Endodermal cell (in vitro differentiated cells): ENCODE results near the gene SDK2. TPM values are rescaled to one million over a fixed set of nuclear protein-coding genes. Genes with fewer than 3 reads are reported as not detected.

ENCODE experiments used
- DNase-seq: peaks from one replicate; pipeline ENCODE4 v3.0.0-alpha.2; 2017
- H3K27ac ChIP-seq: 2 replicates; pipeline ENCODE4 v1.5.1; 2013; ENCODE audit warnings: mild to moderate bottlenecking, low read depth, low read length, moderate library complexity
- H3K27me3 ChIP-seq: 2 replicates; pipeline ENCODE4 v1.6.1; 2013; ENCODE audit warnings: mild to moderate bottlenecking, low read length, moderate library complexity; ENCODE audit not compliant: insufficient read depth, control insufficient read depth, poor library complexity, severe bottlenecking
- H3K36me3 ChIP-seq: 2 replicates; pipeline ENCODE4 v1.7.0; 2013; ENCODE audit warnings: mild to moderate bottlenecking, low read length, moderate library complexity; ENCODE audit not compliant: control insufficient read depth, insufficient read depth
- H3K4me1 ChIP-seq: one replicate; pipeline ENCODE4 v1.7.0; 2013; ENCODE audit warnings: low read length; ENCODE audit not compliant: control insufficient read depth, insufficient read depth
- H3K4me3 ChIP-seq: 2 replicates; pipeline ENCODE4 v1.5.1; 2013; ENCODE audit warnings: mild to moderate bottlenecking, low read length, moderate library complexity
- H3K9ac ChIP-seq: 2 replicates; pipeline ENCODE4 v1.6.1; 2013; ENCODE audit warnings: mild to moderate bottlenecking, low read length, moderate library complexity; ENCODE audit not compliant: poor library complexity, severe bottlenecking; ENCODE audit errors: extremely low read depth
- H3K9me3 ChIP-seq: 2 replicates; pipeline ENCODE4 v1.6.1; 2013; ENCODE audit warnings: mild to moderate bottlenecking, low read length, moderate library complexity; ENCODE audit not compliant: control insufficient read depth
- H3K27ac Mint-ChIP-seq: 2 replicates; pipeline ENCODE4 v1.8.0; 2020; ENCODE audit warnings: mixed read lengths
- H3K27me3 Mint-ChIP-seq: 2 replicates; pipeline ENCODE4 v1.8.0; 2021; ENCODE audit warnings: mild to moderate bottlenecking, mixed read lengths; ENCODE audit not compliant: insufficient read depth
- H3K36me3 Mint-ChIP-seq: 2 replicates; pipeline ENCODE4 v1.8.0; 2020; ENCODE audit warnings: low read depth, mixed read lengths
- H3K4me1 Mint-ChIP-seq: 2 replicates; pipeline ENCODE4 v1.8.0; 2020; ENCODE audit warnings: mixed read lengths
- H3K4me3 Mint-ChIP-seq: 2 replicates; pipeline ENCODE4 v1.8.0; 2020; ENCODE audit warnings: mild to moderate bottlenecking, moderate library complexity, mixed read lengths
- H3K9me3 Mint-ChIP-seq: 2 replicates; pipeline ENCODE4 v1.8.0; 2020; ENCODE audit warnings: mild to moderate bottlenecking, mixed read lengths
- WGBS, 2 experiments: methylation state at CpG; one replicate each; pipeline versions ENCODE4 v1.1.5 to v1.1.7; 2013; ENCODE audit warnings: missing lambda C conversion rate in 2 of 2, mixed read lengths in 1 of 2; ENCODE audit not compliant: insufficient coverage in 1 of 2, insufficient read length in 1 of 2; 5-methylcytosine and 5-hydroxymethylcytosine counted together
- total RNA-seq, 2 donors: library from RNA; stranded (reverse); fragmentation: NEBNext Ultra II Directional in 1 of 2; extraction: Animal tissue kit (Norgen Biotek cat#: 25700) in 1 of 2; gene quantifications; 2 replicates in 1 of 2; 3 replicates in 1 of 2; pipeline ENCODE4 v1.2.1, GENCODE V29; 2021
- TF ChIP-seq, protein P1 (sequence below): fragments of 200-600 bp; sonication (generic); conservative IDR thresholded peaks from 2 replicates; pipeline ENCODE4 v1.5.0; 2021; ENCODE audit warnings: antibody characterized with exemption, mild to moderate bottlenecking

Gene SDK2
- total RNA-seq, 2 donors from 2014 or later: 5.9 to 7.0 TPM

DNA sequence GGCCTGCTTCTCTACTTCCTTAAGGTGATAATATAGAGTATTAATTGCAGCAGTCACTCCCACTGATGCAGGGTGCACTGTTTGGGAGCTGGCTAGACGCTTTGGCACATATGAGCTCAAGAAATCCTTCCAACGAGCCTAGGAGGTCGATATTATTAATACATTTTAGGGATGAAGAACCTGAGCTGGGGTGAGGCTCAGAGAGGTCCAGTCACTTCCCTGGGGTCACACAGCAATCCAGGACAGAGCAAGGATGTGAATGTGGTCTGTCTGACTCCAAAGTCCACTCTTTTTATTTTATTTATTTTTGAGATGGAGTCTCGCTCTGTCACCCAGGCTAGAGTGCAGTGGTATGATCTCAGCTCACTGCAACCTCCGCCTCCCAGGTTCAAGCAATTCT, 176.0 kb downstream of the SDK2 start:
- Mint-ChIP-seq H3K4me1 (peaks cover 7% of the 10 kb centered on the region), H3K4me3 (no peak overlapping the region), H3K36me3 (peaks cover 2% of the 10 kb centered on the region), H3K9me3 (peaks cover 9% of the 10 kb centered on the region), H3K27me3 (no peaks in the 10 kb centered on the region), H3K27ac (no peak overlapping the region)
- Histone ChIP-seq H3K36me3 (no peaks in the 10 kb centered on the region), H3K9ac (no peak overlapping the region), H3K9me3 (peaks cover 8% of the 10 kb centered on the region), H3K27ac (no peak overlapping the region), H3K4me3 (no peak overlapping the region), H3K4me1 (no peaks in the 10 kb centered on the region), H3K27me3 (no peaks in the 10 kb centered on the region)
- no peak for DNase-seq
- 90 to 98% methylated on average over 5 of the region's 5 CpGs for WGBS, 2 experiments
- TF ChIP-seq, protein P1, sequence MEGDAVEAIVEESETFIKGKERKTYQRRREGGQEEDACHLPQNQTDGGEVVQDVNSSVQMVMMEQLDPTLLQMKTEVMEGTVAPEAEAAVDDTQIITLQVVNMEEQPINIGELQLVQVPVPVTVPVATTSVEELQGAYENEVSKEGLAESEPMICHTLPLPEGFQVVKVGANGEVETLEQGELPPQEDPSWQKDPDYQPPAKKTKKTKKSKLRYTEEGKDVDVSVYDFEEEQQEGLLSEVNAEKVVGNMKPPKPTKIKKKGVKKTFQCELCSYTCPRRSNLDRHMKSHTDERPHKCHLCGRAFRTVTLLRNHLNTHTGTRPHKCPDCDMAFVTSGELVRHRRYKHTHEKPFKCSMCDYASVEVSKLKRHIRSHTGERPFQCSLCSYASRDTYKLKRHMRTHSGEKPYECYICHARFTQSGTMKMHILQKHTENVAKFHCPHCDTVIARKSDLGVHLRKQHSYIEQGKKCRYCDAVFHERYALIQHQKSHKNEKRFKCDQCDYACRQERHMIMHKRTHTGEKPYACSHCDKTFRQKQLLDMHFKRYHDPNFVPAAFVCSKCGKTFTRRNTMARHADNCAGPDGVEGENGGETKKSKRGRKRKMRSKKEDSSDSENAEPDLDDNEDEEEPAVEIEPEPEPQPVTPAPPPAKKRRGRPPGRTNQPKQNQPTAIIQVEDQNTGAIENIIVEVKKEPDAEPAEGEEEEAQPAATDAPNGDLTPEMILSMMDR: no peak

- Histone ChIP-seq H3K27me3 (no peaks in the 10 kb centered on the region), H3K4me1 (no peaks in the 10 kb centered on the region), H3K9me3 (peaks cover 4% of the 10 kb centered on the region), H3K27ac (no peak overlapping the region), H3K4me3 (no peak overlapping the region), H3K36me3 (no peaks in the 10 kb centered on the region), H3K9ac (no peak overlapping the region)
- WGBS, 2 experiments: 90 to 95% methylated on average over 5 to 6 of the region's 6 CpGs
- Mint-ChIP-seq H3K9me3 (peaks cover 4% of the 10 kb centered on the region), H3K27ac (no peak overlapping the region), H3K27me3 (no peaks in the 10 kb centered on the region), H3K36me3 (no peaks in the 10 kb centered on the region), H3K4me3 (no peak overlapping the region), H3K4me1 (peaks cover 7% of the 10 kb centered on the region)
- TF ChIP-seq, protein P1: no peak
- no peak for DNase-seq
These were observed 176.6 kb downstream of the SDK2 start for GRCh38 chr17:73467651-73468050.

DNA sequence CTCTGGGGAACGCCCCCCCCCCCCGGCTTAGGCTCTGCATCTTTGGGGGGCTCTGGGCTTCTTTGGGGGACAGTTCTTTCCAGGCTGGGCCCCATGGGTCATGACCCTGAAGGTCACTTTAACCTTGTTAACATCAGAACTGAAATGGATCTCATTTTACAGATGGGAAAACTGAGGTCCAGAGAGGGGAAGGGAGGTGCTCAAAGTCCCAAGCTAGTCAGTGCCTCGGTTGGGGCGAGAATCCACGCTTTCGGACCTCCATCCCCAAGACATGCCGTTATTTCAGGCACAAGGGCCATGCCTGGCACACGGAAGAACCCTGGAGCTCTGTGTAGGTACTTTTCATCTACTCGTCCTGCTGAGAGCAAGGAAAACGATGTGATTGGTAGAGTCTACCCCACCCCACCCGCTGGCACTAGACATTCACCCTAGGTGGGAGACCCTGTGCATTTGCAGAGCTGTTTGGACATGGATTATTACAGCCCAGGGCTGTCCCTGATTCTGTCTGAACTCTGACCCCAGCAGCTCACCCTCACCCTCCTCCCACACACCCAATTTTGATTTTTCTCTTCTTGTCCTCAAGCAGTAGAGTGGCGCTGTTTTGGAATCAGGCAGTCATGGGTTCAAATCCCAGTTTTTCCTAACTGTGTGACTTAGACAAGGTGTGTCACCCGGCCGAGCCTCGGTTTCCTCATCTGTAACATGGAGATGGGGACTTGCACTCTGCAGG, 177.4 kb downstream of the SDK2 start:
- Mint-ChIP-seq H3K27me3 (no peaks in the 10 kb centered on the region), H3K4me1 (peaks cover 7% of the 10 kb centered on the region), H3K27ac (no peak overlapping the region), H3K36me3 (no peaks in the 10 kb centered on the region), H3K9me3 (no peaks in the 10 kb centered on the region), H3K4me3 (no peak overlapping the region)
- 88 to 95% methylated on average over 11 to 15 of the region's 15 CpGs for WGBS, 2 experiments
- no peak for DNase-seq
- H3K27me3 ChIP-seq: no peaks in the 10 kb centered on the region
- H3K4me1 ChIP-seq: no peaks in the 10 kb centered on the region
- no peak overlapping the region for H3K27ac ChIP-seq
- H3K4me3 ChIP-seq: no peak overlapping the region
- no peaks in the 10 kb centered on the region for H3K36me3 ChIP-seq
- no peak overlapping the region for H3K9ac ChIP-seq
- TF ChIP-seq, protein P1: no peak
- no peaks in the 10 kb centered on the region for H3K9me3 ChIP-seq
